Spinal cord (tissue), 10 donors: ENCODE results near the gene SIGLEC1. TPM values are rescaled to one million over a fixed set of nuclear protein-coding genes. Genes with fewer than 3 reads are reported as not detected.
A peak's percentile ranks its signal among the peaks of the same experiment; 100 is the strongest.

Source experiments
- DNase-seq, 6 donors: peaks; one replicate each; pipeline versions ENCODE4 v3.0.0 to v3.0.0-alpha.2; 2013 to 2015; ENCODE audit warnings: low spot score in 6 of 6, low read depth in 4 of 6
- H3K27ac ChIP-seq: one replicate; pipeline ENCODE4 v1.5.1; 2013; ENCODE audit warnings: low read depth, low read length, control low read depth
- H3K27me3 ChIP-seq: one replicate; pipeline ENCODE4 v1.6.1; 2013; ENCODE audit warnings: low read length; ENCODE audit not compliant: control insufficient read depth, insufficient read depth
- H3K36me3 ChIP-seq: one replicate; pipeline ENCODE4 v1.6.1; 2013; ENCODE audit warnings: low read length; ENCODE audit not compliant: control insufficient read depth, insufficient read depth
- H3K4me1 ChIP-seq: one replicate; pipeline ENCODE4 v1.6.1; 2013; ENCODE audit warnings: low read length; ENCODE audit not compliant: control insufficient read depth, insufficient read depth
- H3K4me3 ChIP-seq: one replicate; pipeline ENCODE4 v1.5.1; 2013; ENCODE audit warnings: low read depth, low read length, control low read depth
- H3K9me3 ChIP-seq: one replicate; pipeline ENCODE4 v1.6.1; 2013; ENCODE audit warnings: low read length; ENCODE audit not compliant: control insufficient read depth, insufficient read depth
- WGBS: methylation state at CpG from one replicate; pipeline ENCODE4 v1.1.5; 2013; ENCODE audit warnings: missing lambda C conversion rate; ENCODE audit not compliant: insufficient coverage; 5-methylcytosine and 5-hydroxymethylcytosine counted together
- polyA plus RNA-seq, 2 donors: library from polyadenylated mRNA; unstranded; fragments of 120-200 nt; gene quantifications; one replicate each; pipeline ENCODE4 v1.2.1, GENCODE V29; 2013; ENCODE audit not compliant: insufficient read length in 2 of 2
- total RNA-seq, 2 donors: library from RNA; depleted of rRNA in 1 of 2; stranded (reverse); fragments of 120-200 nt in 1 of 2; fragments of >200 nt in 1 of 2; gene quantifications; one replicate each; pipeline versions ENCODE4 v1.2.3 to v1.2.4, GENCODE V29; 2013 to 2014
- donor health status: healthy.

The SIGLEC1 gene
- total and polyA plus RNA-seq, 4 donors: 0.71 to 1.9 (median 1.5) TPM

GRCh38 chr20:3681931-3682781 is 30.2 kb downstream of the SIGLEC1 start, which contains the start of gene ADAM33:
ADAM33 (minus strand) TSS chr20:3682010; CDS start chr20:3682004, 6 bp downstream.
- H3K27ac ChIP-seq: peak within 1 kb of the TSS; percentile 52
- H3K9me3 ChIP-seq: no peaks in the 10 kb centered on the region
- WGBS: 6% methylated on average over 48 of the region's 65 CpGs
- peak within 1 kb of the TSS; percentile 42 for H3K4me3 ChIP-seq
- peaks cover 60% of the 10 kb centered on the region for H3K4me1 ChIP-seq
- peak in 1 of 6 donors; percentile 51 for DNase-seq
- peaks cover 29% of the 10 kb centered on the region for H3K27me3 ChIP-seq
- H3K36me3 ChIP-seq: peaks cover 2% of the 10 kb centered on the region

GRCh38 chr20:3681352-3681930 is 31.0 kb downstream of the SIGLEC1 start:
- H3K4me3 ChIP-seq: peak overlapping the region; percentile 42

GRCh38 chr20:3680701-3681351 is 31.6 kb downstream of the SIGLEC1 start:
- peak overlapping the region; percentile 42 for H3K4me3 ChIP-seq
- H3K9me3 ChIP-seq: no peaks in the 10 kb centered on the region
- no peak for DNase-seq
- H3K27me3 ChIP-seq: peaks cover 31% of the 10 kb centered on the region
- H3K36me3 ChIP-seq: peaks cover 2% of the 10 kb centered on the region
- H3K27ac ChIP-seq: peak overlapping the region; percentile 40
- 76% methylated on average over 10 of the region's 15 CpGs for WGBS
- H3K4me1 ChIP-seq: peaks cover 61% of the 10 kb centered on the region

More at GRCh38 chr20:3681352-3681930, 31.0 kb downstream of the SIGLEC1 start:
- 10% methylated on average over 31 of the region's 32 CpGs for whole genome bisulfite sequencing
- Histone ChIP-seq H3K9me3 (no peaks in the 10 kb centered on the region), H3K4me1 (peaks cover 60% of the 10 kb centered on the region), H3K27ac (peak overlapping the region; percentile 40), H3K36me3 (peaks cover 2% of the 10 kb centered on the region), H3K27me3 (peaks cover 29% of the 10 kb centered on the region)
- no peak for DNase-seq

- H3K9me3 ChIP-seq: no peaks in the 10 kb centered on the region
- no peak for DNase-seq
- WGBS: 81% methylated on average over 14 of the region's 18 CpGs
- peak overlapping the region; percentile 42 for H3K4me3 ChIP-seq
- peak overlapping the region; percentile 52 for H3K27ac ChIP-seq
- peaks cover 61% of the 10 kb centered on the region for H3K4me1 ChIP-seq
- H3K36me3 ChIP-seq: peaks cover 2% of the 10 kb centered on the region
- peaks cover 37% of the 10 kb centered on the region for H3K27me3 ChIP-seq
Observed at GRCh38 chr20:3679749-3680700, 32.4 kb downstream of the SIGLEC1 start.

GRCh38 chr20:3678856-3679720 is 33.3 kb downstream of the SIGLEC1 start:
- H3K27me3 ChIP-seq: peaks cover 44% of the 10 kb centered on the region
- 98% methylated on average over 10 of the region's 14 CpGs for WGBS
- peaks cover 61% of the 10 kb centered on the region for H3K4me1 ChIP-seq
- peak overlapping the region; percentile 54 for H3K27ac ChIP-seq
- peaks cover 2% of the 10 kb centered on the region for H3K36me3 ChIP-seq
- no peak overlapping the region for H3K4me3 ChIP-seq
- H3K9me3 ChIP-seq: no peaks in the 10 kb centered on the region
- DNase-seq: no peak

- H3K27ac ChIP-seq: peak overlapping the region; percentile 54
- H3K9me3 ChIP-seq: no peaks in the 10 kb centered on the region
- WGBS: 75% methylated on average over 1 of the region's 2 CpGs
- no peak overlapping the region for H3K4me3 ChIP-seq
- H3K27me3 ChIP-seq: peaks cover 52% of the 10 kb centered on the region
- peaks cover 2% of the 10 kb centered on the region for H3K36me3 ChIP-seq
- DNase-seq: no peak
- H3K4me1 ChIP-seq: peaks cover 61% of the 10 kb centered on the region
Observed at GRCh38 chr20:3678198-3678597, 34.2 kb downstream of the SIGLEC1 start.

GRCh38 chr20:3677733-3678132 is 34.7 kb downstream of the SIGLEC1 start:
- Histone ChIP-seq H3K4me1 (peaks cover 64% of the 10 kb centered on the region), H3K27me3 (peaks cover 55% of the 10 kb centered on the region)
- 37% methylated on average over 6 of the region's 8 CpGs for WGBS

GRCh38 chr20:3674995-3675900 is 37.2 kb downstream of the SIGLEC1 start:
- H3K4me1 ChIP-seq: peaks cover 48% of the 10 kb centered on the region
- 44% methylated on average over 11 of the region's 13 CpGs for WGBS
- H3K27ac ChIP-seq: no peak overlapping the region

More at GRCh38 chr20:3677733-3678132, 34.7 kb downstream of the SIGLEC1 start:
- Histone ChIP-seq H3K9me3 (no peaks in the 10 kb centered on the region), H3K27ac (peak overlapping the region; percentile 54), H3K36me3 (peaks cover 2% of the 10 kb centered on the region), H3K4me3 (no peak overlapping the region)
- peak in 2 of 6 donors; percentile 53 to 81 for DNase-seq

More at GRCh38 chr20:3674995-3675900, 37.2 kb downstream of the SIGLEC1 start:
- DNase-seq: no peak
- Histone ChIP-seq H3K9me3 (no peaks in the 10 kb centered on the region), H3K4me3 (no peak overlapping the region), H3K36me3 (peaks cover 4% of the 10 kb centered on the region), H3K27me3 (peaks cover 53% of the 10 kb centered on the region)
